GM18499 (cell line): Measurements from ENCODE around the gene OGA.

Experiments used
- ATAC-seq: cut with Tn5 transposase; IDR thresholded peaks from one replicate; pipeline ENCODE4 v1.9.1; 2021; ENCODE audit warnings: moderate number of reproducible peaks; ENCODE audit not compliant: insufficient read depth, unreplicated experiment

OGA gene

GRCh38 chr10:101766306-101766705 lies 51.9 kb downstream of the OGA start:
- no peak for ATAC-seq

- ATAC-seq, result no peak
Measured at GRCh38 chr10:101763141-101763846, 55.0 kb downstream of the OGA start.

DNA sequence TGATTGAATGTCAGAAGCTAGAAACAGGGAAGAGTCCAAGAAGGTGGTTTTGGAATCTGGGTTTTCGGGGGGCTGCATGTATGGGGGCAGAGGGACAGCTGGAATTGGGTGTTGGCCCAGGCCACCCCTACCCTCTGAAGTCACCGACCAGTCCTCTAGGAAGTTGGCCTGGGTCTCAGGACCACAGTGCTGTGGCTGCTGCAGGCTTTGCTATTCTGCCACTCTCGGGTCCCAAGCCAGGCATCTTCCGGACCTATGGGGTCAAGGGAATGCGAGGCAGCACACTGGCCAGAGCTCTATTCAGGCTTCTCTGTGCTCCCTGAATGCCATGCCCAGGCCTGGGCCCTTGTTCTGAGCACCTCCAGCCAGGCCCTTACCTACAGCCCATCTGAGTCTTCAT lies 55.5 kb downstream of the OGA start:
- ATAC-seq, result no peak

DNA sequence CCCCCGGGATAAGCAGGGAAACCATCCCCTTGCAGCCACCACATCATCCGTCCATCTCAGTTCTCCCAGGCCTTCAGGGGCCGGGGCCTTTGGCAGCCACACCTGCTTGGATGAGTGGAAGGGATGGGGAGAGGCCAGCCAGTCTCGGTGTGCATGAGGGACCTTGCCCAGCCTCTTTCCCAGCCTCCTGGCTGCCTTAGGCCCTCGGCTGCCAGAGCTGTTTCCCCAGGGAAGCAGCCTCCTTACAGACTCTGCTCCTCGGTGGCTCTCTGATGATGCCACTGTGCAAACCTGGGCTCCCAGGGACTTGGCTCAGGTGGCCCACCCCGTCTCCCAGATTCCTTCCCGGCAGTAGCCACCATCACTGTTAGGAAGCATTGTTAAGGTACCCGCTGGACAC lies 57.0 kb downstream of the OGA start:
- ATAC-seq, result no peak

DNA sequence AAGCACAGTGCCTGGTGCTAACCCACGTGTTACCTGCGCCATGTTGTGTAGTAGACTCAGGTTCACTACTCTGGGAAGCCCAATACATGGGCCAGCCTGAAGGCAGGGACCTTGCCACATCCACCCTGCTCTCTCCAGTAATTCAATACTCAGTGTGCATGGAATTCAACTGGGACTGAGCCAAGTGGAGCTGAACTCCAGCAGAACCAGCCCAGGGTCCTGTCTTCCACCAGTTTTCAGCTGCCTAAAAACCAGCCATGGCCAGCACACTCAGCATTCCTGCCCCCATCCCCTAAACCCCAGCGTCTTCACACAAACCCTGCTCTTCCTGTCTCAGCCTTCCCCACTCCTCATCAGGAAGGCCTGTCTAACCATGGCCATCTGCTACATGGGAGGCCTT lies 57.7 kb downstream of the OGA start:
- ATAC-seq, result no peak

DNA sequence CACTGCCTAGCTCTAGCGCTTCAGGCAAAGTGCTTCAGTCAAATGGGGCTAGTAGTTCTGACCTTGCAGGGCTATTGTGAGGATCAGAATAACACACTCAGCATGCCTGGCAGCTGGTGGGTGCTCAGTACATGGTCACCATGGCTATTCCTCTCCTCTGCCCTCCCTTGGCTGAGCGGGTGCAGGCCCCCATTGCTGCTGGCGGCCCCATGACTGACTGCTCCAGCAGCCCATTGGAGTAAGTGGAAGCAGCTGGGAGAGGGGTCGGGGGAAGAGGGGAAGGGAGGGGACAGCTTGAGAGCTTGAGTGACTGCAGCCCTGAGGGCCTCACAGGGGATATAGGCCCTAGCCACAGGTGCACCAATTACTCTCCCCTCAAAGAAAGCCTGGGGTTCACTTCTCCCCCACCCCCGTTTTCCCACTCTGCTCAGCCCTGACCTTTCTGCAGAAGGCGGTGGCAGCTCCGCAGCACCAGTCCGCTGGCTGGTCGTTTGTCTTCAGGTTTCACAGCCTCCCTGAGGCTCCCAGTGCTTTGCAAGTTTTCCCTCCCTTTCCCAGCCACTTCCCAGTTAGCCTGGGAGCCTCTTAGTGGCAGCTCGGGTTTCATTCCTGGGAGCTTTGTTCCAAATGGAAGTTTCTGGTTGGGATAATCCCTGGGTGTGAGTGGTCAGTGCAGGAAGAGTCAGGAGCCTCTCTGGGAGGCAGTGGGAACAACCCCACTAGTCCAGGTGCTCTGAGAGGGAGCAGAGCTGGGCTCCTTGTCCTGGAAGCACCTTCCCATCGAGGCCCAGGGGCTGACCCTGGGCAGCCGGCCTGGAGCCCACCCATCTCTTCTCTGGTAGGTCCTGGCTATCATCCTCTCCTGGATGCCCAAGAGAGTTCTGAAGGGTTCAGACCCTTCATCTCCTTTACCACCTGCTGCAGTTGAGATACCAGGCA lies 58.7 kb downstream of the OGA start:
- no peak for ATAC-seq

GRCh38 chr10:101758858-101759257 lies 59.4 kb downstream of the OGA start:
- no peak for ATAC-seq

- ATAC-seq, result no peak
Measured at GRCh38 chr10:101752241-101752640, 66.0 kb downstream of the OGA start.

- ATAC-seq, result no peak
Measured at GRCh38 chr10:101749047-101750016, 68.9 kb downstream of the OGA start.

- no peak for ATAC-seq
Measured at GRCh38 chr10:101748496-101748895, 69.7 kb downstream of the OGA start.

GRCh38 chr10:101745074-101745696 lies 73.1 kb downstream of the OGA start:
- no peak for ATAC-seq

DNA sequence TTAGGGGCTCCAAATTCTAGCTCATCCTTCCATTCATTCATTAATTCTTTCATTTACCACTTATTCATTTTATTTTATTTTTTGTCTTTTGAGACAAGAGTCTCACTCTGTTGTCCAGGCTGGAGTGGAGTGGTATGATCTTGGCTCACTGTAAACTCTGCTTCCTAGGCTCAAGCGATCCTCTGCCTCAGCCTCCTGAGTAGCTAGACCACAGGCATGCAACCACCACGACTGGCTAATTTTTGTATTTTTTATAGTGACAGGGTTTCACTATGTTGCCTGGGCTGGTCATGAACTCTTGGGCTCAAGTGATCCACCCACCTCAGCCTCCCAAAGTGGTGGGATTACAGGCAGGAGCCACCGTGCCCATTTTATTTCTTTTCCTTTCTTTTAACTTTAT lies 74.0 kb downstream of the OGA start:
- ATAC-seq, result no peak

GRCh38 chr10:101741938-101742337 lies 76.3 kb downstream of the OGA start:
- ATAC-seq, result no peak

DNA sequence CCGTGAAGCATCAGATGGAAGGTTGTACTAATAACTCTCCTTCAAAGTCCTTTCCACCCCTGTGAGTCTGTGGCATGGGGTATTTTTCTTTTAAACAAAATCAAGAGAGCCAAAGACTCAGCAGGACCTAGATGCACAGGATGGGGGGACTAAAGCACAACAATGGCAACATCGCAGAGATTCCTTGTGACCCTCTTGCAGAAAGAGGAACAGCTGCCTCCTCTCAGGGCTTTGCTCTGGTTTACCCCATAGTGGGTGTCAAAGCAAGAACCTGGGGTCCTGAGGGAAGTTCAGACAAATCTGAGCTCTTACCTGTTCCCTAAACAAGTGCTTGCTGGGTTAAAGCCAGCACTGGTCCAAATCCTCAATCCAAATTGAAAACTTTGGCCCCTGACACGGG lies 81.6 kb downstream of the OGA start:
- no peak for ATAC-seq
